Stimulated activated CD4-positive, alpha-beta T cell treated with anti-CD3 and anti-CD28 coated beads, Interleukin-12 subunit alpha, Interleukin-12 subunit beta, amount 100 ng/mL, for 48 hours (primary cell): ENCODE measurements around the gene LTBP2.
A peak's percentile ranks its signal among the peaks of the same experiment; 100 is the strongest.
"Not testable (repeated sequence)": the region's sequence is repeated elsewhere in the genome, so short reads cannot be mapped to it uniquely, and the experiment has no call there.

Experiments
- DNase-seq, 3 donors: peaks; one replicate each; pipeline ENCODE4 v3.0.0-alpha.2; 2020; ENCODE audit warnings: low read depth in 2 of 3, low spot score in 1 of 3

Gene LTBP2

GRCh38 chr14:74459289-74459946 lies 152.6 kb downstream of the LTBP2 start:
- peak; percentile 2 to 11 (median 5) for DNase-seq

GRCh38 chr14:74457565-74457895 lies 154.5 kb downstream of the LTBP2 start:
- DNase-seq, result no peak

GRCh38 chr14:74456684-74457564 lies 155.1 kb downstream of the LTBP2 start:
- no peak for DNase-seq

GRCh38 chr14:74454397-74454796 lies 157.6 kb downstream of the LTBP2 start:
- not testable (repeated sequence) for DNase-seq
